HG03045 (cell line): ENCODE measurements around the gene PRM3.

ENCODE experiments used
- ATAC-seq: cut with Tn5 transposase; IDR thresholded peaks from one replicate; pipeline ENCODE4 v1.9.1; 2021; ENCODE audit warnings: mild to moderate bottlenecking, moderate library complexity; ENCODE audit not compliant: unreplicated experiment

PRM3 gene

GRCh38 chr16:11272921-11273720, at the start of gene PRM3:
Gene PRM3 (minus strand): TSS chr16:11273629. CDS start chr16:11273595, 34 bp downstream.
- no peak for ATAC-seq

GRCh38 chr16:11322823-11323222, 49.4 kb upstream of the PRM3 start:
- ATAC-seq, result no peak

- no peak for ATAC-seq
Observed at GRCh38 chr16:11321662-11322061, 48.2 kb upstream of the PRM3 start.

GRCh38 chr16:11320170-11320569, 46.7 kb upstream of the PRM3 start:
- no peak for ATAC-seq

- ATAC-seq, result no peak
Observed at GRCh38 chr16:11319529-11320146, 46.2 kb upstream of the PRM3 start.

- ATAC-seq, result no peak
Observed at GRCh38 chr16:11318817-11319216, 45.4 kb upstream of the PRM3 start.

GRCh38 chr16:11316331-11317015, 43.0 kb upstream of the PRM3 start:
- no peak for ATAC-seq

- ATAC-seq, result no peak
Observed at GRCh38 chr16:11315510-11315909, 42.1 kb upstream of the PRM3 start.

- ATAC-seq, result no peak
Observed at GRCh38 chr16:11314309-11314894, 41.0 kb upstream of the PRM3 start.

- no peak for ATAC-seq
Observed at GRCh38 chr16:11313493-11314308, 40.3 kb upstream of the PRM3 start.

- ATAC-seq, result no peak
Observed at GRCh38 chr16:11312718-11313492, 39.5 kb upstream of the PRM3 start.

GRCh38 chr16:11310997-11311561, 37.6 kb upstream of the PRM3 start:
- ATAC-seq, result no peak

- ATAC-seq, result no peak
Observed at GRCh38 chr16:11310634-11310977, 37.2 kb upstream of the PRM3 start.

GRCh38 chr16:11309895-11310633, 36.6 kb upstream of the PRM3 start:
- ATAC-seq, result no peak

GRCh38 chr16:11308493-11309283, 35.3 kb upstream of the PRM3 start:
- peak; percentile 29 for ATAC-seq

- ATAC-seq, result no peak
Observed at GRCh38 chr16:11307639-11308492, 34.4 kb upstream of the PRM3 start.

- no peak for ATAC-seq
Observed at GRCh38 chr16:11306997-11307638, 33.7 kb upstream of the PRM3 start.
